Measurements from ENCODE around the gene ASB18. TPM values are rescaled to one million over a fixed set of nuclear protein-coding genes. Genes with fewer than 3 reads are reported as not detected.

ASB18 gene
- total RNA-seq, 1 experiment from 2014 or later, result 0.46 TPM

- intact Hi-C loops (cut with micrococcal nuclease; ENCODE audit: unreplicated experiment), result no loop called here
- H3K79me2 ChIP-seq (ENCODE audit: low read depth), result no peaks in the 10 kb centered on the region
- no TSS peak for BruUV-seq (replicated peaks)
- CTCF ChIA-PET, result interaction anchor here (0.5 to 3.6 kb wide), 10 partner anchors 11 to 1337 kb away, joined by 3 to 31 read pairs (median 4); partner anchors contain the start of gene ACKR3
- TF ChIP-seq, protein P1, sequence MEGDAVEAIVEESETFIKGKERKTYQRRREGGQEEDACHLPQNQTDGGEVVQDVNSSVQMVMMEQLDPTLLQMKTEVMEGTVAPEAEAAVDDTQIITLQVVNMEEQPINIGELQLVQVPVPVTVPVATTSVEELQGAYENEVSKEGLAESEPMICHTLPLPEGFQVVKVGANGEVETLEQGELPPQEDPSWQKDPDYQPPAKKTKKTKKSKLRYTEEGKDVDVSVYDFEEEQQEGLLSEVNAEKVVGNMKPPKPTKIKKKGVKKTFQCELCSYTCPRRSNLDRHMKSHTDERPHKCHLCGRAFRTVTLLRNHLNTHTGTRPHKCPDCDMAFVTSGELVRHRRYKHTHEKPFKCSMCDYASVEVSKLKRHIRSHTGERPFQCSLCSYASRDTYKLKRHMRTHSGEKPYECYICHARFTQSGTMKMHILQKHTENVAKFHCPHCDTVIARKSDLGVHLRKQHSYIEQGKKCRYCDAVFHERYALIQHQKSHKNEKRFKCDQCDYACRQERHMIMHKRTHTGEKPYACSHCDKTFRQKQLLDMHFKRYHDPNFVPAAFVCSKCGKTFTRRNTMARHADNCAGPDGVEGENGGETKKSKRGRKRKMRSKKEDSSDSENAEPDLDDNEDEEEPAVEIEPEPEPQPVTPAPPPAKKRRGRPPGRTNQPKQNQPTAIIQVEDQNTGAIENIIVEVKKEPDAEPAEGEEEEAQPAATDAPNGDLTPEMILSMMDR (conservative IDR thresholded peaks at IDR 0.05), result peak; percentile 94
- no peak for TF ChIP-seq EZH2 (IDR thresholded peaks at IDR 0.05; ENCODE audit: low read depth)
- H3K9me3 ChIP-seq (ENCODE audit: insufficient read depth, low read depth), result no peaks in the 10 kb centered on the region
- no peaks in the 10 kb centered on the region for H4K20me1 ChIP-seq (ENCODE audit: insufficient read depth)
- peak overlapping the region; percentile 67 for H2AFZ ChIP-seq
- DNase-seq, result peak in 1 of 2 experiments; percentile 87
- H3F3A ChIP-seq (ENCODE audit: insufficient read depth, low read depth), result peaks cover 32% of the 10 kb centered on the region
- H3K4me3 ChIP-seq, result peak overlapping the region; percentile 54
- H3K4me1 ChIP-seq (replicated peaks; ENCODE audit: insufficient read depth), result peaks cover 13% of the 10 kb centered on the region
- peak overlapping the region; percentile 61 for H3K4me2 ChIP-seq
- no peaks in the 10 kb centered on the region for H3K27me3 ChIP-seq (ENCODE audit: insufficient read depth, low read depth)
- no peaks in the 10 kb centered on the region for H3K36me3 ChIP-seq (ENCODE audit: low read depth)
- peak overlapping the region; percentile 65 for H3K27ac ChIP-seq
- POLR2A ChIA-PET (ENCODE audit: unreplicated experiment), result interaction anchor here (0.7 kb wide), 1 partner anchor 633 kb away, joined by 3 read pairs; no protein-coding TSS in a partner anchor
- H3K9me2 ChIP-seq (ENCODE audit: insufficient read depth), result no peaks in the 10 kb centered on the region
Observed at GRCh38 chr2:236177967-236178889, 86.0 kb downstream of the ASB18 start.

GRCh38 chr2:236177604-236177966 lies 86.6 kb downstream of the ASB18 start:
- Histone ChIP-seq H3K36me3 (ENCODE audit: low read depth) (no peaks in the 10 kb centered on the region), H3K79me2 (ENCODE audit: low read depth) (no peaks in the 10 kb centered on the region), H3K4me2 (peak overlapping the region; percentile 61; the same call in 1 of the 2 replicates), H3K9me3 (ENCODE audit: insufficient read depth, low read depth) (no peaks in the 10 kb centered on the region), H3F3A (ENCODE audit: insufficient read depth, low read depth) (peaks cover 32% of the 10 kb centered on the region), H3K27ac (no peak overlapping the region), H3K9me2 (ENCODE audit: insufficient read depth) (no peaks in the 10 kb centered on the region), H3K27me3 (ENCODE audit: insufficient read depth, low read depth) (no peaks in the 10 kb centered on the region), H4K20me1 (ENCODE audit: insufficient read depth) (no peaks in the 10 kb centered on the region), H3K4me1 (replicated peaks; ENCODE audit: insufficient read depth) (peaks cover 13% of the 10 kb centered on the region), H2AFZ (no peak overlapping the region), H3K4me3 (peak overlapping the region; percentile 54; the same call in 1 of the 2 replicates)
- no TSS peak for BruUV-seq (replicated peaks)
- DNase-seq, result peak in 1 of 2 experiments; percentile 39
- intact Hi-C loops (cut with micrococcal nuclease; ENCODE audit: unreplicated experiment), result no loop called here
- ChIA-PET CTCF (interaction anchor here (0.5 to 3.6 kb wide), 3 partner anchors 154 to 910 kb away, joined by 3 to 31 read pairs (median 3); no protein-coding TSS in a partner anchor), POLR2A (ENCODE audit: unreplicated experiment) (no interaction called here)
- TF ChIP-seq, protein P1 (conservative IDR thresholded peaks at IDR 0.05), result no peak
- no peak for TF ChIP-seq EZH2 (IDR thresholded peaks at IDR 0.05; ENCODE audit: low read depth)

DNA sequence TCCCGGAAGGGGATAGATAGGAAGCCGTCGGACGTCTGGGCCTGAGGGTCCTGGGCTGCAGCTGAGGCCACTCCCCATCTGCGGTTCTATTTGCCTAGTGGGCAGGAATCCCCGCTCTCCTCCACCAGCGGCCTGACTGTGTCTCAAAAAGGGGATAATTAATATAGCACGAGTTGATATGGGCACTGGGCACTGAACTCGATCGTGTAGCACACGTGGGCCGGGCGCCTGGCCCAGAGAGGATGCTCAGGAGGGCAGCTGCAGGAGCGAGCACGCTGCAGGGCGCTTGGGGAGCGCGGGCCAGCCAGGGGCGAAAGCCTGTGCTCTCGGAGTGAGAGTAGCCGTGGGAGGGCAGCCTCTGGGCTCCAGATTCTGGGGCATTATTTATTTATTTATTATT lies 87.3 kb downstream of the ASB18 start:
- POLR2A ChIA-PET (ENCODE audit: unreplicated experiment), result no interaction called here
- Histone ChIP-seq H3K4me1 (replicated peaks; ENCODE audit: insufficient read depth) (peaks cover 13% of the 10 kb centered on the region), H3K36me3 (ENCODE audit: low read depth) (no peaks in the 10 kb centered on the region)

More for the DNA sequence above, 87.3 kb downstream of the ASB18 start:
- no peaks in the 10 kb centered on the region for H4K20me1 ChIP-seq (ENCODE audit: insufficient read depth)
- no peaks in the 10 kb centered on the region for H3K27me3 ChIP-seq (ENCODE audit: insufficient read depth, low read depth)
- no peaks in the 10 kb centered on the region for H3K9me2 ChIP-seq (ENCODE audit: insufficient read depth)
- H3K4me2 ChIP-seq, result no peak overlapping the region
- intact Hi-C loops (cut with micrococcal nuclease; ENCODE audit: unreplicated experiment), result no loop called here
- no peaks in the 10 kb centered on the region for H3K79me2 ChIP-seq (ENCODE audit: low read depth)
- no peak overlapping the region for H3K27ac ChIP-seq
- TF ChIP-seq, protein P1 (conservative IDR thresholded peaks at IDR 0.05), result no peak
- no peak for TF ChIP-seq EZH2 (IDR thresholded peaks at IDR 0.05; ENCODE audit: low read depth)
- CTCF ChIA-PET, result interaction anchor here (0.5 kb wide), 1 partner anchor 911 kb away, joined by 3 read pairs; no protein-coding TSS in a partner anchor
- no peak for DNase-seq
- H3F3A ChIP-seq (ENCODE audit: insufficient read depth, low read depth), result peaks cover 32% of the 10 kb centered on the region
- no peak overlapping the region for H2AFZ ChIP-seq
- no peaks in the 10 kb centered on the region for H3K9me3 ChIP-seq (ENCODE audit: insufficient read depth, low read depth)
- BruUV-seq (replicated peaks), result no TSS peak
- H3K4me3 ChIP-seq, result no peak overlapping the region
